Smooth muscle cell (in vitro differentiated cells): Measurements from ENCODE around the gene IRF2BP2. TPM values are rescaled to one million over a fixed set of nuclear protein-coding genes. Genes with fewer than 3 reads are reported as not detected.
A peak's percentile ranks its signal among the peaks of the same experiment; 100 is the strongest.

ENCODE experiments used
- DNase-seq: peaks from one replicate; lab custom pipeline; 2025; ENCODE audit not compliant: unreplicated experiment; lab: John Stamatoyannopoulos, UW
- H2AFZ ChIP-seq: fragments of 200-600 bp; sonication (generic); 2 replicates; pipeline ENCODE4 v1.6.0; 2016; ENCODE audit warnings: antibody characterized with exemption, low read depth, mild to moderate bottlenecking
- H3F3A ChIP-seq: fragments of 200-600 bp; sonication (generic); 2 replicates; pipeline ENCODE4 v1.6.0; 2017; ENCODE audit warnings: antibody characterized with exemption, low read depth
- H3K27ac ChIP-seq: fragments of 200-600 bp; sonication (generic); 2 replicates; pipeline ENCODE4 v1.5.1; 2016; ENCODE audit warnings: low read depth, mild to moderate bottlenecking
- H3K27me3 ChIP-seq: fragments of 200-600 bp; sonication (generic); 2 replicates; pipeline ENCODE4 v1.6.1; 2016; ENCODE audit warnings: low read depth, mild to moderate bottlenecking
- H3K36me3 ChIP-seq: fragments of 200-600 bp; sonication (generic); 2 replicates; pipeline ENCODE4 v1.5.1; 2016; ENCODE audit warnings: low read depth
- H3K4me1 ChIP-seq: fragments of 200-600 bp; sonication (generic); 2 replicates; pipeline ENCODE4 v1.5.1; 2016; ENCODE audit warnings: low read depth
- H3K4me2 ChIP-seq: fragments of 200-600 bp; sonication (generic); 2 replicates; pipeline ENCODE4 v1.6.0; 2016; ENCODE audit warnings: mild to moderate bottlenecking
- H3K4me3 ChIP-seq: fragments of 200-600 bp; sonication (generic); 2 replicates; pipeline ENCODE4 v1.5.1; 2016; ENCODE audit warnings: mild to moderate bottlenecking
- H3K79me2 ChIP-seq: fragments of 200-600 bp; sonication (generic); 2 replicates; pipeline ENCODE4 v1.6.0; 2016; ENCODE audit warnings: low read depth, mild to moderate bottlenecking
- H3K9ac ChIP-seq: fragments of 200-600 bp; sonication (generic); 2 replicates; pipeline ENCODE4 v1.6.0; 2016; ENCODE audit warnings: low read depth
- H3K9me3 ChIP-seq: fragments of 200-600 bp; sonication (generic); replicated peaks from 2 replicates; pipeline ENCODE4 v1.5.1; 2016; ENCODE audit warnings: low read depth
- H4K20me1 ChIP-seq: fragments of 200-600 bp; sonication (generic); 2 replicates; pipeline ENCODE4 v1.6.0; 2016; ENCODE audit warnings: low read depth
- CTCF ChIP-seq: fragments of 200-600 bp; sonication (generic); IDR thresholded peaks from 2 replicates; pipeline ENCODE4 v1.5.1; 2017; ENCODE audit warnings: borderline replicate concordance, mild to moderate bottlenecking, antibody characterized with exemption; ENCODE audit not compliant: insufficient read depth, poor library complexity, severe bottlenecking
- WGBS: methylation state at CpG from one replicate; pipeline ENCODE4 v1.1.7; 2016; ENCODE audit warnings: low lambda C conversion rate; 5-methylcytosine and 5-hydroxymethylcytosine counted together
- polyA plus RNA-seq: library from polyadenylated mRNA; unstranded; fragments of >200 nt; fragmentation: Nextera tagmentation; extraction: Ambion mirVana; gene quantifications from 2 replicates; pipeline ENCODE4 v1.2.1, GENCODE V29; 2016
- total RNA-seq: library from RNA; depleted of rRNA; stranded (reverse); fragments of >200 nt; gene quantifications from 2 replicates; pipeline ENCODE4 v1.2.3, GENCODE V29; 2014

IRF2BP2 gene
- total and polyA plus RNA-seq, 2 experiments from 2014 or later: 40.3 to 89.5 TPM

DNA sequence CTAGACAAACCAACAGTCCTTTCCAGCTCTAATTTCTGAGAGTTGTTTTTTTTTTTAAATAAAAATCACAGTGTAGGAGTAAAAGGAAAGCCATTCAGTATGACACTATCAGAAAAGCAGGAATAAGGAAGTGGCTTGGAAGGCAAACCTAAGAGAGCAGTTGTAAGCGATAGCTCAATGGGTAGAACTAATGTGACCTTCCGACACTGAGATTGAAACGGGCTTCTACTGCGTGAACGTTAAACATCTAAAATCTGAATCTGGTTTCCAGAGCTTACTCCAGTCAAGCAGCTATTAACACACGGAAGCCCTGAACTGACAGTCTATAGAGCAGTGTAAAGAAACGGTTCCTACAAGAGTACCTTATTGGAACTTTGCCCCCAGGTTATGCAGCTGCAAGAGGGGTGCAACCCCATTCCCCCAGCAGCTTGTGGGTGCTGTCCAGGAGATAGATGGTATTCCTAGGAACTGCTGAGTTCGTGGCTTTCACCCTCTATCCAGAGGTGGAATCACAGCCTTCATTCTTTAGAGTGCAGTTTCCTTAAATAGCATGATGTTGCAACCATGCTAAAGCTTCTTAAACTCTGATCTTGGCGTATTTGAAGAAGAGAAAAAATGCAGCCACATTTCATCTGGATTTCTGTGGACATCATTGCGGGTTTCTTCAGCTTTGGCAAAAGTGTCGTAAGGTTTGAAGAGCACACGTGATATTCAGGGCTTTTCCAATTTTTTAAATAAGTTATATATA is 3.3 kb upstream of the IRF2BP2 start:
- Histone ChIP-seq H3K9me3 (no peaks in the 10 kb centered on the region), H3K36me3 (no peaks in the 10 kb centered on the region), H3K9ac (peak overlapping the region; percentile 86), H3K4me2 (peak overlapping the region; percentile 79), H2AFZ (no peak overlapping the region), H3K79me2 (peaks cover 6% of the 10 kb centered on the region), H3K4me1 (peaks cover 49% of the 10 kb centered on the region), H3F3A (peaks cover 23% of the 10 kb centered on the region), H4K20me1 (peaks cover 4% of the 10 kb centered on the region), H3K4me3 (peak overlapping the region; percentile 32), H3K27ac (peak overlapping the region; percentile 100), H3K27me3 (no peaks in the 10 kb centered on the region)
- no peak for TF ChIP-seq CTCF
- WGBS: 14% methylated on average over 12 of the region's 12 CpGs
- DNase-seq: no peak

GRCh38 chr1:234612352-234613127 is 2.6 kb upstream of the IRF2BP2 start:
- DNase-seq: no peak
- H3K4me1 ChIP-seq: peaks cover 46% of the 10 kb centered on the region
- peaks cover 14% of the 10 kb centered on the region for H3K79me2 ChIP-seq
- H2AFZ ChIP-seq: no peak overlapping the region
- peak overlapping the region; percentile 32 for H3K4me3 ChIP-seq
- peak overlapping the region; percentile 100 for H3K27ac ChIP-seq
- no peaks in the 10 kb centered on the region for H3K9me3 ChIP-seq
- H3K4me2 ChIP-seq: peak overlapping the region; percentile 79
- TF ChIP-seq CTCF: no peak
- H3F3A ChIP-seq: peaks cover 24% of the 10 kb centered on the region
- H3K36me3 ChIP-seq: no peaks in the 10 kb centered on the region
- peaks cover 12% of the 10 kb centered on the region for H4K20me1 ChIP-seq
- no peaks in the 10 kb centered on the region for H3K27me3 ChIP-seq
- 6% methylated on average over 20 of the region's 20 CpGs for WGBS
- peak overlapping the region; percentile 97 for H3K9ac ChIP-seq

GRCh38 chr1:234611847-234612351 is 1.9 kb upstream of the IRF2BP2 start:
- 50% methylated on average over 7 of the region's 7 CpGs for WGBS

More at GRCh38 chr1:234611847-234612351, 1.9 kb upstream of the IRF2BP2 start:
- H3K4me1 ChIP-seq: peaks cover 47% of the 10 kb centered on the region
- no peaks in the 10 kb centered on the region for H3K27me3 ChIP-seq
- peak overlapping the region; percentile 32 for H3K4me3 ChIP-seq
- H3K9ac ChIP-seq: peak overlapping the region; percentile 97
- H3K79me2 ChIP-seq: peaks cover 20% of the 10 kb centered on the region
- no peaks in the 10 kb centered on the region for H3K36me3 ChIP-seq
- no peak for TF ChIP-seq CTCF
- H3K9me3 ChIP-seq: no peaks in the 10 kb centered on the region
- H2AFZ ChIP-seq: no peak overlapping the region
- no peak for DNase-seq
- peaks cover 18% of the 10 kb centered on the region for H4K20me1 ChIP-seq
- H3F3A ChIP-seq: peaks cover 30% of the 10 kb centered on the region
- peak overlapping the region; percentile 100 for H3K27ac ChIP-seq
- H3K4me2 ChIP-seq: peak overlapping the region; percentile 72
